ENCODE results near the gene PLA1A. TPM values are rescaled to one million over a fixed set of nuclear protein-coding genes. Genes with fewer than 3 reads are reported as not detected.

The PLA1A gene
- total RNA-seq, 6 experiments from 2014 or later = 9.9 to 30.2 (median 15.9) TPM

DNA sequence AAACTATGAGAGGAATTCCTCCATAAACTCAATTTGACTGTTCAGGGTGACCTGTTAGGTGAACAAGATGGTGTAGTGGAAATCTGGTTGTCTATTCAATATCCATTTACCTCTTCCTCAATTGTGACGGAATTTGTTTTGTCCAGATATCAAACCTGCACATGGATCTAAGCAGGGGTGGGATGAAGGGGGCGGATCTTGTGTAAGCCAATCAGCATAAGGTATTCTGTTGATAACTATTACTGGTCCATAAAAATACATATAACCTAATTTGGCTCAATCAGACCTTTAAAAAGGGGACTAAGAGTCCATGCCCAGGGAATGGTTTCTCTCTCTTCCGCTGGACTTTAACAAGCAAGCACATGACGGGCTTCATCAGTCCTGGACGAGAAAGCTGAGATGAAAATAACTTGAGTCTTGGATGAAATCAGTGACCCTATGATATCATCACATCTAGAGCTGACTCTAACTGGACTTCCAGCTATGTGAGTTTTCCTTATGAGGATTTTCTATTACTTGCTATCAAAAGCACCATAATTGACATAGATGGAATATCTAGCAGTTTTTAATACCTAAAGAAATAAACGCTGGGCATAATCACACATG is 68.4 kb downstream of the PLA1A start:
- Histone ChIP-seq H3K9me3 (no peaks in the 10 kb centered on the region), H3K27me3 (no peaks in the 10 kb centered on the region), H3K4me1 (no peaks in the 10 kb centered on the region), H3K36me3 (peaks cover 0 to 9% (median 2%) of the 10 kb centered on the region in 4 donors), H3K27ac (no peak overlapping the region), H3K4me3 (no peak overlapping the region)
- TF ChIP-seq, protein P1, sequence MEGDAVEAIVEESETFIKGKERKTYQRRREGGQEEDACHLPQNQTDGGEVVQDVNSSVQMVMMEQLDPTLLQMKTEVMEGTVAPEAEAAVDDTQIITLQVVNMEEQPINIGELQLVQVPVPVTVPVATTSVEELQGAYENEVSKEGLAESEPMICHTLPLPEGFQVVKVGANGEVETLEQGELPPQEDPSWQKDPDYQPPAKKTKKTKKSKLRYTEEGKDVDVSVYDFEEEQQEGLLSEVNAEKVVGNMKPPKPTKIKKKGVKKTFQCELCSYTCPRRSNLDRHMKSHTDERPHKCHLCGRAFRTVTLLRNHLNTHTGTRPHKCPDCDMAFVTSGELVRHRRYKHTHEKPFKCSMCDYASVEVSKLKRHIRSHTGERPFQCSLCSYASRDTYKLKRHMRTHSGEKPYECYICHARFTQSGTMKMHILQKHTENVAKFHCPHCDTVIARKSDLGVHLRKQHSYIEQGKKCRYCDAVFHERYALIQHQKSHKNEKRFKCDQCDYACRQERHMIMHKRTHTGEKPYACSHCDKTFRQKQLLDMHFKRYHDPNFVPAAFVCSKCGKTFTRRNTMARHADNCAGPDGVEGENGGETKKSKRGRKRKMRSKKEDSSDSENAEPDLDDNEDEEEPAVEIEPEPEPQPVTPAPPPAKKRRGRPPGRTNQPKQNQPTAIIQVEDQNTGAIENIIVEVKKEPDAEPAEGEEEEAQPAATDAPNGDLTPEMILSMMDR (IDR thresholded peaks at IDR 0.05) = no peak
- no peak for TF ChIP-seq POLR2A (IDR thresholded peaks at IDR 0.05)
- DNase-seq (no peak), ATAC-seq (no peak)
- intact Hi-C loops (cut with DNase I) = no loop called here
- WGBS (ENCODE audit: insufficient coverage, low coverage, low lambda C conversion rate, missing lambda C conversion rate) = 96% methylated on average over 4 of the region's 6 CpGs

DNA sequence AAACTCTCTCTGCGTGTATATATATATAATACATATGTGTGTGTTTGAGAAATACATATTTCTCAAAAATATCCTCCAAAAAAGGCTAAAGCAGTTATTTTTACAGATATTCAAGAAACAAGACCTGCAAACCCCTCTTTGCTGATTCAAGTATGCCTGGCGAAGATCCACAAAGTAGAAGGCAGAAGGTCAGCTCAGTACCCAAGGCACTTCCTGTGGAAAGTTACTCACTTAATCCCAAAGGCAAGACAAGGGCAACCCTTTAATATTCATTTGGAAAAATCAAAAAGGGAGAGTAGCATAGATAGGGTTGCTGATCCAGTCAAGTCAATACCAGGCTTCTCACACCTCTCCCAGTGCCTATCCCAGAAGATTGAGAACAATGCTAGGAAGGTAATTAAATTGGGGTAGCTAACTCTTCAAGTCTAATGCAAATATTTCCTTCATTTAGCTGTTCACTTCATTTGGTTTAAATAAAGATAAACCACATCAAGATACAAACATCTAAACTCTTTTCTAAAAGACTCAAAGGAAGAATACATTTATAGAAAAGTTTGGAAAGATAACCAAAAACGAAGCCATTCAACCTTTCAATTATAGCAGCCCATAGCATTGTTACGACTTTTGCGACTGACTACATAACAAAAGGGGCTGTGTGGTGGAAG is 72.4 kb downstream of the PLA1A start:
- WGBS (ENCODE audit: insufficient coverage, low coverage, low lambda C conversion rate, missing lambda C conversion rate) = 96% methylated on average over 5 of the region's 5 CpGs

DNA sequence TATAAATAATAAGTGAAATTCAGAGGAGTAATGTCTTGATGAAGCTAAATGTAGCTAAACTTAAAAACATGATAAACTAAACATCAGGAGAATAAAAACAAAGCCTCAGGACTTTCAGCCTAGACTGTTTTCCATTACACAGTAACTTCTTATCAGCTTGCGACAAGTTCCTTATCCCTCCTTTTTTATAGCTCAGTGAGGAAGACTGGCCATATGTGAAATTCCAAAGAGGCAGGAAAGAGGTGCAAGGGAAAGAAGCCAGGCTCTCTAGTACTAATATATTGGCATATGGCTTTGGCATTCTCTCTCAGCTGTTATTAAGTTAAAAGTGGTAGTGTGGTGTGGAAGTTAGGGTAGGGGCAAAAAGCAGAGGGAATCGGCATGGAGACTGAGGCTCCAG is 75.1 kb downstream of the PLA1A start:
- H3K9me3 ChIP-seq = no peaks in the 10 kb centered on the region
- WGBS (ENCODE audit: insufficient coverage, low coverage, low lambda C conversion rate, missing lambda C conversion rate) = 89% methylated on average over 2 of the region's 2 CpGs
- ATAC-seq (no peak), DNase-seq (no peak)
- TF ChIP-seq, protein P1 (IDR thresholded peaks at IDR 0.05) = no peak
- no peak for TF ChIP-seq POLR2A (IDR thresholded peaks at IDR 0.05)
- H3K27ac ChIP-seq = no peak overlapping the region
- H3K4me3 ChIP-seq = no peak overlapping the region
- H3K36me3 ChIP-seq = peaks cover 0 to 38% (median 9%) of the 10 kb centered on the region in 4 donors
- peaks cover 0 to 10% (median 4%) of the 10 kb centered on the region in 4 donors for H3K4me1 ChIP-seq
- no peaks in the 10 kb centered on the region for H3K27me3 ChIP-seq
- intact Hi-C loops (cut with DNase I) = no loop called here

More for the DNA sequence above, 72.4 kb downstream of the PLA1A start:
- TF ChIP-seq, protein P1 (IDR thresholded peaks at IDR 0.05) = no peak
- TF ChIP-seq POLR2A (IDR thresholded peaks at IDR 0.05) = no peak
- no peak for DNase-seq
- no peaks in the 10 kb centered on the region for H3K4me1 ChIP-seq
- ATAC-seq = peak in 1 of 4 donors; percentile 19
- H3K4me3 ChIP-seq = no peak overlapping the region
- no peaks in the 10 kb centered on the region for H3K9me3 ChIP-seq
- H3K27me3 ChIP-seq = no peaks in the 10 kb centered on the region
- H3K36me3 ChIP-seq = peaks cover 0 to 37% (median 9%) of the 10 kb centered on the region in 4 donors
- intact Hi-C loops (cut with DNase I) = no loop called here
- H3K27ac ChIP-seq = no peak overlapping the region

DNA sequence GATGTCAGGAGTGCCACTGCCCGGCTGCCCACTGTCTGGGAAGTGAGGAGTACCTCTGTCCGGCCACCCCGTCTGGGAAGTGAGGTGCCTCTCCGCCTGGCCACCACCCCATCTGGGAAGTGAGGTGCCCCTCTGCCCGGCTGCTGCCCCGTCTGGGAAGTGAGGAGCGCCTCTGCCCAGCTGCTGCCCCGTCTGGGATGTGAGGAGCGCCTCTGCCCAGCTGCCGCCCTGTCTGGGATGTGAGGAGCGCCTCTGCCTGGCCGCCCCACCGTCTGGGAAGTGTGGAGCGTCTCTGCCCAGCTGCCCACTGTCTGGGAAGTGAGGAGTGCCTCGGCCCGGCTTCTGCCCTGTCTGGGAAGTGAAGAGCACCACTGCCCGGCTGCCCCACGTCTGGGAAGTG is 76.2 kb downstream of the PLA1A start:
- Histone ChIP-seq H3K36me3 (peaks cover 0 to 34% (median 6%) of the 10 kb centered on the region in 4 donors), H3K4me1 (peaks cover 0 to 10% (median 4%) of the 10 kb centered on the region in 4 donors), H3K9me3 (no peaks in the 10 kb centered on the region), H3K27ac (no peak overlapping the region), H3K4me3 (no peak overlapping the region), H3K27me3 (no peaks in the 10 kb centered on the region)
- DNase-seq (peak in 1 of 3 donors; percentile 23), ATAC-seq (no peak)
- intact Hi-C loops (cut with DNase I) = no loop called here
- TF ChIP-seq POLR2A (IDR thresholded peaks at IDR 0.05) = no peak
- TF ChIP-seq, protein P1 (IDR thresholded peaks at IDR 0.05) = no peak
- no CpG with 5 or more reads among the region's 18 CpGs for WGBS (ENCODE audit: insufficient coverage, low coverage, low lambda C conversion rate, missing lambda C conversion rate)
